ENCODE measurements around the gene SLC25A25. TPM values are rescaled to one million over a fixed set of nuclear protein-coding genes. Genes with fewer than 3 reads are reported as not detected.

The SLC25A25 gene
- total and polyA plus RNA-seq, 9 of the 15 experiments (the other 6 are each of a cell fraction or from before 2014, with no cell fraction given): 0.07 to 35.9 (median 23.2) TPM

DNA sequence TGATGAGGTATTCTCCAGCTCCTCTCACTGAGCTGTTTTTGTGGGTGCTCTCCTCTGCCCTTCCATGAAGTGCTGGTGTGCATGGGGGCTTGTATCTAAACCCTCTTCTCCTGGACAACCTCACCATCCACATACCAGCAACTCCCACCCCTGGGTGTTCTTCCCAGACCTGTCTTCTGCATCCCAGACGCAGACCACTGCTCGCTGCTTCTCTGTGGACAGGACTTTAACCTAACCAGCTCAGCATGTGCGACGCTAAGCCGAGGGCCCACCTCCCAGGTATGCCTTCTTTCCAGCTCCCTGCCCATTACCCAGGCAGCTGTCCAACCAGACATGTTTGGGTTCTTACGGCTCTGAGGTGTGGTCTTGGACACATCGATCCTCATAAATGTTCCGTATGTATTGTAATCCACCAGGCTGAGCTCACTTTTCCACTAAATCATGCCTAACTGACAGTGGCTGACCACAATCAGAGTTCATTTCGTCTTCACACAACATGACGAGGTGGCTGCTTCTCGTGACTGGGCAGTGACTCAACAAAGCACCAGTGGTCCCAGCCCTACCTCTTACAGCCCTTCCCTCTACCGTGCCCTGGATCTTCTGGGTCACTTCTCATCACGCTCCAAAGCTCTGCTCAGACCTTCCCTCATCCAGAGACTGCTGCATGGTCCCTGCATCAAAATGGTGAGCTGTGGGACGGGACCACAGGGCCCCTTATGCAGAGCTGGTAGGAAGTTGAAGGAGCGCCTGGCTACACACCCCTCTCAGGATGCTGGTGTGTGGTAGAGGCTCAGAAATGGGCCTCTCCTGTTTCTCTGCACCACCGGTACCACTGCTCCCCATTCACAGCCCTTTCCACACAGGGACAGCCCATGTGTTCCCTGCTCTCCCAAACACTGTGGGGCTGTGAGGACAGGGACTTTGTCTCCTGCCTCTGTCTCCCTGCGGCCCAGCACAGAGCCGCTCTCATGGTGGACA lies 69.1 kb downstream of the SLC25A25 start (continued):
- TF ChIP-seq BACH1 (tag; IDR thresholded peaks at IDR 0.05): peak; percentile 50; the same call in 1 of the 2 replicates
- TF ChIP-seq, protein P1, sequence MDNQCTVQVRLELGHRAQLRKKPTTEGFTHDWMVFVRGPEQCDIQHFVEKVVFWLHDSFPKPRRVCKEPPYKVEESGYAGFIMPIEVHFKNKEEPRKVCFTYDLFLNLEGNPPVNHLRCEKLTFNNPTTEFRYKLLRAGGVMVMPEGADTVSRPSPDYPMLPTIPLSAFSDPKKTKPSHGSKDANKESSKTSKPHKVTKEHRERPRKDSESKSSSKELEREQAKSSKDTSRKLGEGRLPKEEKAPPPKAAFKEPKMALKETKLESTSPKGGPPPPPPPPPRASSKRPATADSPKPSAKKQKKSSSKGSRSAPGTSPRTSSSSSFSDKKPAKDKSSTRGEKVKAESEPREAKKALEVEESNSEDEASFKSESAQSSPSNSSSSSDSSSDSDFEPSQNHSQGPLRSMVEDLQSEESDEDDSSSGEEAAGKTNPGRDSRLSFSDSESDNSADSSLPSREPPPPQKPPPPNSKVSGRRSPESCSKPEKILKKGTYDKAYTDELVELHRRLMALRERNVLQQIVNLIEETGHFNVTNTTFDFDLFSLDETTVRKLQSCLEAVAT (IDR thresholded peaks at IDR 0.05): peak in 1 of 2 experiments; percentile 57; a peak in 1 of 4 replicates
- TF ChIP-seq, protein P2, sequence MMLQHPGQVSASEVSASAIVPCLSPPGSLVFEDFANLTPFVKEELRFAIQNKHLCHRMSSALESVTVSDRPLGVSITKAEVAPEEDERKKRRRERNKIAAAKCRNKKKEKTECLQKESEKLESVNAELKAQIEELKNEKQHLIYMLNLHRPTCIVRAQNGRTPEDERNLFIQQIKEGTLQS (IDR thresholded peaks at IDR 0.05): peak; percentile 74
- TF ChIP-seq, protein P2 (CRISPR knock-in tag; conservative IDR thresholded peaks at IDR 0.05): no peak
- peak; percentile 78 for TF ChIP-seq FOSL1 (tag; conservative IDR thresholded peaks at IDR 0.05)
- TF ChIP-seq, protein P3, sequence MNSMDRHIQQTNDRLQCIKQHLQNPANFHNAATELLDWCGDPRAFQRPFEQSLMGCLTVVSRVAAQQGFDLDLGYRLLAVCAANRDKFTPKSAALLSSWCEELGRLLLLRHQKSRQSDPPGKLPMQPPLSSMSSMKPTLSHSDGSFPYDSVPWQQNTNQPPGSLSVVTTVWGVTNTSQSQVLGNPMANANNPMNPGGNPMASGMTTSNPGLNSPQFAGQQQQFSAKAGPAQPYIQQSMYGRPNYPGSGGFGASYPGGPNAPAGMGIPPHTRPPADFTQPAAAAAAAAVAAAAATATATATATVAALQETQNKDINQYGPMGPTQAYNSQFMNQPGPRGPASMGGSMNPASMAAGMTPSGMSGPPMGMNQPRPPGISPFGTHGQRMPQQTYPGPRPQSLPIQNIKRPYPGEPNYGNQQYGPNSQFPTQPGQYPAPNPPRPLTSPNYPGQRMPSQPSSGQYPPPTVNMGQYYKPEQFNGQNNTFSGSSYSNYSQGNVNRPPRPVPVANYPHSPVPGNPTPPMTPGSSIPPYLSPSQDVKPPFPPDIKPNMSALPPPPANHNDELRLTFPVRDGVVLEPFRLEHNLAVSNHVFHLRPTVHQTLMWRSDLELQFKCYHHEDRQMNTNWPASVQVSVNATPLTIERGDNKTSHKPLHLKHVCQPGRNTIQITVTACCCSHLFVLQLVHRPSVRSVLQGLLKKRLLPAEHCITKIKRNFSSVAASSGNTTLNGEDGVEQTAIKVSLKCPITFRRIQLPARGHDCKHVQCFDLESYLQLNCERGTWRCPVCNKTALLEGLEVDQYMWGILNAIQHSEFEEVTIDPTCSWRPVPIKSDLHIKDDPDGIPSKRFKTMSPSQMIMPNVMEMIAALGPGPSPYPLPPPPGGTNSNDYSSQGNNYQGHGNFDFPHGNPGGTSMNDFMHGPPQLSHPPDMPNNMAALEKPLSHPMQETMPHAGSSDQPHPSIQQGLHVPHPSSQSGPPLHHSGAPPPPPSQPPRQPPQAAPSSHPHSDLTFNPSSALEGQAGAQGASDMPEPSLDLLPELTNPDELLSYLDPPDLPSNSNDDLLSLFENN (IDR thresholded peaks at IDR 0.05; ENCODE audit: low read depth in 2 of 2, low read length in 2 of 2): no peak
- TF ChIP-seq, protein P4, sequence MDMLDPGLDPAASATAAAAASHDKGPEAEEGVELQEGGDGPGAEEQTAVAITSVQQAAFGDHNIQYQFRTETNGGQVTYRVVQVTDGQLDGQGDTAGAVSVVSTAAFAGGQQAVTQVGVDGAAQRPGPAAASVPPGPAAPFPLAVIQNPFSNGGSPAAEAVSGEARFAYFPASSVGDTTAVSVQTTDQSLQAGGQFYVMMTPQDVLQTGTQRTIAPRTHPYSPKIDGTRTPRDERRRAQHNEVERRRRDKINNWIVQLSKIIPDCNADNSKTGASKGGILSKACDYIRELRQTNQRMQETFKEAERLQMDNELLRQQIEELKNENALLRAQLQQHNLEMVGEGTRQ (CRISPR knock-in tag; IDR thresholded peaks at IDR 0.05): no peak
- TF ChIP-seq BRD9 (IDR thresholded peaks at IDR 0.05; ENCODE audit: low read depth, partially characterized antibody): no peak
